ENCODE results near the gene POLD4.

GRCh38 chr11:67367761-67368227, 14.4 kb upstream of the POLD4 start:
- TF ChIP-seq CTCF (IDR thresholded peaks at IDR 0.05) (no peak), POLR2AphosphoS5 (IDR thresholded peaks at IDR 0.05; ENCODE audit: insufficient read depth in 1 of 2, low read depth in 1 of 2) (no peak), POLR2A (IDR thresholded peaks at IDR 0.05) (no peak)
